Activated CD4-positive, alpha-beta memory T cell treated with anti-CD3 and anti-CD28 coated beads for 36 hours (primary cell): ENCODE data around the gene KLF16. TPM values are rescaled to one million over a fixed set of nuclear protein-coding genes. Genes with fewer than 3 reads are reported as not detected.

Experiments
- CTCF ChIA-PET: fragments of 350-600 bp; sonication (Branson Sonifier 250); formaldehyde crosslinking; loops from one replicate; lab custom pipeline; 2021; ENCODE audit warnings: antibody characterized with exemption, inconsistent platforms; lab: Charles Lee
- POLR2A ChIA-PET: fragments of 350-600 bp; sonication (Branson Sonifier 250); formaldehyde crosslinking; loops from one replicate; lab custom pipeline; 2021; ENCODE audit warnings: antibody characterized with exemption; lab: Charles Lee
- DNase-seq: peaks from one replicate; pipeline ENCODE4 v3.0.0-alpha.2; 2020
- H3K27ac Mint-ChIP-seq: one replicate; pipeline ENCODE4 v1.8.0; 2021; ENCODE audit warnings: mixed read lengths
- H3K27me3 Mint-ChIP-seq: one replicate; pipeline ENCODE4 v1.8.0; 2021; ENCODE audit warnings: mixed read lengths
- H3K36me3 Mint-ChIP-seq: one replicate; pipeline ENCODE4 v1.8.0; 2021; ENCODE audit warnings: mixed read lengths
- H3K4me1 Mint-ChIP-seq: one replicate; pipeline ENCODE4 v1.8.0; 2021; ENCODE audit warnings: low read depth, mixed read lengths
- H3K4me3 Mint-ChIP-seq: one replicate; pipeline ENCODE4 v1.8.0; 2021; ENCODE audit warnings: mild to moderate bottlenecking, mixed read lengths
- H3K9me3 Mint-ChIP-seq: one replicate; pipeline ENCODE4 v1.8.0; 2021; ENCODE audit warnings: mixed read lengths
- intact Hi-C: fragments of 100-400 bp; cut with micrococcal nuclease; formaldehyde crosslinking; loops from one replicate; pipeline ENCODE4 v1.15.1; 2023
- total RNA-seq, 2 experiments: library from RNA; stranded (reverse); gene quantifications; one replicate each; pipeline ENCODE4 v1.2.3, GENCODE V29; 2021

Gene KLF16
- total RNA-seq, result 10 to 100 TPM; 23.3 to 24.2 TPM

DNA sequence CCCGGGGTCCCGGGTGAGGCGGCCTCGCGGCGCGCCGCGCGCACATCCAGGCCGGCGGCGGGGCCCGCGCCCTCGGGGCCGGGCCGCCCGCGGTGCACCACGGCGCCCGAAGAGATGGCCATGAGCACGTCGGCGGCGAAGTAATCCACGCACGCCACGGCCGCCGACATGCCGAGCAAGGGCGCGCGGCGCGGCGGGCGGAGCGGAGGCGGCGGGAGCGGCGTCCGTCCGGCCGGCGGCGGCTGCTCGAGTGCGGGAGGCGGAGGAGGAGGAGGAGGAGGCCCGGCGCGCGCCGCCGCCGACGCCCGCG lies at the start of gene KLF16:
KLF16 (minus strand) TSS at position 252 of the 310 bp plus-strand sequence; CDS start at position 170, 82 bp downstream.
- CTCF ChIA-PET, result no interaction called here
- intact Hi-C loops, result no loop called here
- Mint-ChIP-seq H3K4me1 (peaks cover 36% of the 10 kb centered on the region), H3K36me3 (no peaks in the 10 kb centered on the region), H3K4me3 (peak within 1 kb of the TSS; percentile 93), H3K9me3 (no peaks in the 10 kb centered on the region), H3K27me3 (no peaks in the 10 kb centered on the region), H3K27ac (peak within 1 kb of the TSS; percentile 88)
- no peak for DNase-seq
- POLR2A ChIA-PET, result no interaction called here

DNA sequence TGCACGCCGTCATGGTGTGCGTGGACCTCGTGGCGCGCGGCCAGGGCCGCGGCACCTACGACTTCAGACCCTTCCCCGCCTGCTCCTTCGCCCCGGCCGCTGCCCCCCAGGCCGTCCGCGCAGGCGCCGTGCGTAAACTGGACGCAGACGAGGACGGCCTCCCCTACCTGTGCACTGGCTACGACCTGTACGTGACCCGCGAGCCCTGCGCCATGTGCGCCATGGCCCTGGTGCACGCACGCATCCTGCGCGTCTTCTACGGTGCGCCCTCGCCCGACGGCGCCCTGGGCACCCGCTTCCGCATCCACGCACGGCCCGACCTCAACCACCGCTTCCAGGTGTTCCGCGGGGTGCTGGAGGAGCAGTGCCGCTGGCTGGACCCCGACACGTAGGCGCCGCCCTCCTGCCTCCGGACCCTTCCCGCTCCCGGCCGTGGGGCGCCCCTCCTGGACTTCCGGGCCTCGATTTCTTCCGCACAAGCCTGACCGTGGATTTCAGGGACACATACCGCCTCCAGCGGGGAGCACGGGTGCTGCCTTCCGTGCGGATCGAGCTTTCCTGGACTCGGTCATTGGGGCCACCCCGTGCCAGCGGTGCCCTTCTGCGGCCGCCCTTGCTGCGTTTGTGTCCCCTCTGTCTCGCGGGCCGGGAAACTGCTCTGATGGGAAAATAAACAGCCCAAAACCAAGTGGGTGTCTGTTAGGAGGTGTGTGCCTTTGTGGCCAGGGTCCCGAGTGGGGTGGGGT lies 49.6 kb upstream of the KLF16 start:
- intact Hi-C loops, result no loop called here
- no peak overlapping the region for H3K27ac Mint-ChIP-seq
- CTCF ChIA-PET, result no interaction called here

DNA sequence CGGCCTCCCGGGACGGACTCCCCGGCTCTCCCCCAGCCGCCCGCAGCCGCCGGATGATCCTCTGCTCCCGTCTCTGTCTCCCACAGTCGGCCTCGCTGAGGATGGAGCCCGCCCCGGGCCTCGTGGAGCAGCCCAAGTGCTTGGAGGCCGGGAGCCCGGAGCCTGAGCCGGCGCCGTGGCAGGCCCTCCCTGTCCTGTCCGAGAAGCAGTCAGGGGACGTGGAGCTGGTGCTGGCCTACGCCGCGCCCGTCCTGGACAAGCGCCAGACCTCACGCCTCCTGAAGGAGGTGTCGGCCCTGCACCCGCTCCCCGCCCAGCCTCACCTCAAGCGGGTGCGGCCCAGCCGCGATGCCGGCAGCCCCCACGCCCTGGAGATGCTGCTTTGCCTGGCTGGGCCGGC lies 48.6 kb upstream of the KLF16 start:
- no peak overlapping the region for H3K4me3 Mint-ChIP-seq
- CTCF ChIA-PET, result no interaction called here
- no peak overlapping the region for H3K27ac Mint-ChIP-seq
- intact Hi-C loops, result no loop called here
- peaks cover 2% of the 10 kb centered on the region for H3K36me3 Mint-ChIP-seq
- H3K9me3 Mint-ChIP-seq, result no peaks in the 10 kb centered on the region
- H3K4me1 Mint-ChIP-seq, result peaks cover 10% of the 10 kb centered on the region
- POLR2A ChIA-PET, result no interaction called here
- no peaks in the 10 kb centered on the region for H3K27me3 Mint-ChIP-seq
- DNase-seq, result no peak

More for the DNA sequence above, 49.6 kb upstream of the KLF16 start:
- H3K27me3 Mint-ChIP-seq, result no peaks in the 10 kb centered on the region
- H3K9me3 Mint-ChIP-seq, result no peaks in the 10 kb centered on the region
- H3K36me3 Mint-ChIP-seq, result no peaks in the 10 kb centered on the region
- peaks cover 10% of the 10 kb centered on the region for H3K4me1 Mint-ChIP-seq
- POLR2A ChIA-PET, result no interaction called here
- DNase-seq, result no peak
- no peak overlapping the region for H3K4me3 Mint-ChIP-seq

DNA sequence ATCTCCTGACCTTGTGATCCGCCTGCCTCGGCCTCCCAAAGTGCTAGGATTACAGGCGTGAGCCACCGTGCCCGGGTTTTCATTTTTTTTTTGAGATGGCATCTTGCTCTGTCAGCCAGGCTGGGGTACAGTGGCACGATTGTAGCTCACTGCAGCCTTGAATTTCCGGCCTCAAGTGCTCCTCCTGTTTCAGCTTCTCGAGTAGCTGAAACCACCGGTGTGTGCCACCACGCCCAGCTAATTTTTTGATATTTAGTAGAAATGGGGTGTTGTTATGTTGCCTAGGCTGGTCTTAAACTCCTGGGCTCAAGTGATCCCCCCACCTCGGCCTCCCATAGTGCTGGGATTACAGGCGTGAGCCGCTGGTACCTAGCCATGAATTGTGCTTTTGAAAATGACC lies 47.7 kb upstream of the KLF16 start:
- intact Hi-C loops, result no loop called here
- DNase-seq, result no peak

DNA sequence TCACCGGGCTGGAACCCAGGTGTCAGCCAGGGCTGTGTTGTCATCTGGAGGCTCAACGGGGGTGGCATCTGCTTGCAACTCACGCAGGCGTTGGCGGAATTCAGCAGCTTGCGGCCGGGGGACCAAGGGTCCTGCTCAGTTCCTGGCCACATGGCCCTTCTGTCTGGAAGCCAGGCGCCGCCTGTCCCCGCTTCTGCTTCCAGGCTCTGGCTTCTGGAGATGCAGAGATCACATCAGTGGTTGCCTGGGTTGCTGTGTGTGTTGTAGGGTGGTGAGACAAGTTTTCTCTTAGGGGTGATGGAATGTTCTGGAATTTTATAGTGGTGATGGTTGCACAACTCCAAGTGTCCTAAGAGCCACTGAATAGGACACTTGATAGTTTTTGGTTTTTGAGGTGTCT lies 46.8 kb upstream of the KLF16 start:
- no peak overlapping the region for H3K27ac Mint-ChIP-seq
- peaks cover 2% of the 10 kb centered on the region for H3K36me3 Mint-ChIP-seq
- no peak for DNase-seq
- CTCF ChIA-PET, result no interaction called here
- peaks cover 16% of the 10 kb centered on the region for H3K4me1 Mint-ChIP-seq
- H3K27me3 Mint-ChIP-seq, result no peaks in the 10 kb centered on the region
- POLR2A ChIA-PET, result no interaction called here
- H3K4me3 Mint-ChIP-seq, result no peak overlapping the region
- intact Hi-C loops, result no loop called here
- H3K9me3 Mint-ChIP-seq, result no peaks in the 10 kb centered on the region

More for the DNA sequence above, 47.7 kb upstream of the KLF16 start:
- no peaks in the 10 kb centered on the region for H3K27me3 Mint-ChIP-seq
- H3K27ac Mint-ChIP-seq, result no peak overlapping the region
- H3K9me3 Mint-ChIP-seq, result no peaks in the 10 kb centered on the region
- ChIA-PET POLR2A (no interaction called here), CTCF (no interaction called here)
- no peak overlapping the region for H3K4me3 Mint-ChIP-seq
- peaks cover 10% of the 10 kb centered on the region for H3K4me1 Mint-ChIP-seq
- H3K36me3 Mint-ChIP-seq, result peaks cover 2% of the 10 kb centered on the region

DNA sequence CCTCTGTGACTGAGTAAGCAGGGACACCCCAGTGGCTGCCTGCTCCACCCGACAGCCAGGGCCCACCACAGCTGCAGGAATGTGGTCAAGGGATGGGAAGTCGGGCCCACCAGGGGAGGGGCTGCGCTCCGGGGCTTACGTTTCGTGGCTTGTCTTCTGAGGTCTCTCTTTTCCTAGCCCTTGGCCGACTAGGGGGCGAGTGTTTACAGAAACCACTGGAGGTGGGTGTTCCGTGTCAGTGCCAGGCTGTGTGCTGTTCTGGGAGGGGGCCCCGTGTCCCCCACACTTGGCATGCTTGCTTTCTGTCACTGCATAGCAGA lies 46.3 kb upstream of the KLF16 start:
- no peak for DNase-seq
- no peak overlapping the region for H3K4me3 Mint-ChIP-seq
- no peaks in the 10 kb centered on the region for H3K27me3 Mint-ChIP-seq
- ChIA-PET POLR2A (no interaction called here), CTCF (no interaction called here)
- peaks cover 2% of the 10 kb centered on the region for H3K36me3 Mint-ChIP-seq
- no peak overlapping the region for H3K27ac Mint-ChIP-seq
- intact Hi-C loops, result no loop called here
- peaks cover 19% of the 10 kb centered on the region for H3K4me1 Mint-ChIP-seq
- no peaks in the 10 kb centered on the region for H3K9me3 Mint-ChIP-seq

DNA sequence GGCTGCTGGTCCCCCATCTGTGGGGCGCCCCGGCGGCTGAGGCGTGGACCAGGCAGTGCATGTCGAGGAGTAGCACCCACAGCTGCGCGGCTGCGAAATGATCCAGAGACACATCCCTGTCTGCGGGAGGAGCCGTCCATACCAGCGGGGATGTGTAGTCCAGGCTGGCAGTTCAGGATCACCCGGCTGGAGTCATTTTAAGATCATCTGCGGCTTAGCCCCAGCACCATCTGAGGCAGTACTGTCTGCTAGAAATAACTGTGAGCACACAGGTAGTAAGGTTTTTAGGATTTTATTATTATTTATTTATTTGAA lies 44.9 kb upstream of the KLF16 start:
- H3K4me3 Mint-ChIP-seq, result no peak overlapping the region
- no peak overlapping the region for H3K27ac Mint-ChIP-seq
- intact Hi-C loops, result no loop called here
- ChIA-PET CTCF (no interaction called here), POLR2A (no interaction called here)
- no peaks in the 10 kb centered on the region for H3K9me3 Mint-ChIP-seq
- no peak for DNase-seq
- peaks cover 2% of the 10 kb centered on the region for H3K36me3 Mint-ChIP-seq
- peaks cover 30% of the 10 kb centered on the region for H3K4me1 Mint-ChIP-seq
- no peaks in the 10 kb centered on the region for H3K27me3 Mint-ChIP-seq

DNA sequence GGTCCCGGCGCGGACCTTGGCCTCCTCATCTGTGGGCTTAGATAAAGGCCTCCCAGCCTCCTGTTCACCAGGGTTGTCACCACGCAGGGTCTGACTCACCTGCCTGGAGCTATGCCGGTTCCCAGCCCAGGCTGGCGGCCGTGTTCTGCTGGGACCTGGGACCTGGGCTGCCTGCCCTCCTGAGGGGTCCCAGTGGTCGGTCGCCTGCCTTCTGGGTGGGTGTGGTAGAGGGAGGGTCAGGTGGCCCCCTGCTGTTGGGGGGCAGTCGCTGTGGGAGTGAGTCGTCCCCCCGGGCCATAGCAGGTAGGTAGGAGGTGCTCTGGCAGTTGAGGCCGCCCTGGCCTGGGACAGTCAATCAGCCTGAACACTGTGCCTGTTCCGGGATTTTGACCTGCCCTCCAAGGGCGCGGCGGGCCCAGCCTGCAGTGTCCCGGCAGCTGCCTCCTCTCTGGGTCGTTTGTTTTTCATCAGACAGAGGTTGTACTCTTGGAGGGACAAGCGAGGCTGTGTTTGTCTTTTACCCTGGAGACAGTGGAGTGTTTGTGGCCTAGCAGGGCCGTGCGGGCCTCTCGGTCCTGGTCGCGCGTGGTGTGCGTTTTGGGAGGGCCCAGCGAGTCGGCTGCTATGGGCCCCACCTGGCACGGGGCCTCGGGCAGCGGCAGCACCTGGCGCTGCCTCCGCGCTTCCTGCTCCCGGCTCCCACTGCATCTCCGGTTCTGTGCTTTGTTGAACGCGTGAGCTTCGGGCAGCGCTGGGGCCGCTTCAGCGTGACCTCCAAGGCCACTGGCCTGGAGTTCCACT lies 44.4 kb upstream of the KLF16 start:
- H3K4me1 Mint-ChIP-seq, result peaks cover 36% of the 10 kb centered on the region
- intact Hi-C loops, result no loop called here

DNA sequence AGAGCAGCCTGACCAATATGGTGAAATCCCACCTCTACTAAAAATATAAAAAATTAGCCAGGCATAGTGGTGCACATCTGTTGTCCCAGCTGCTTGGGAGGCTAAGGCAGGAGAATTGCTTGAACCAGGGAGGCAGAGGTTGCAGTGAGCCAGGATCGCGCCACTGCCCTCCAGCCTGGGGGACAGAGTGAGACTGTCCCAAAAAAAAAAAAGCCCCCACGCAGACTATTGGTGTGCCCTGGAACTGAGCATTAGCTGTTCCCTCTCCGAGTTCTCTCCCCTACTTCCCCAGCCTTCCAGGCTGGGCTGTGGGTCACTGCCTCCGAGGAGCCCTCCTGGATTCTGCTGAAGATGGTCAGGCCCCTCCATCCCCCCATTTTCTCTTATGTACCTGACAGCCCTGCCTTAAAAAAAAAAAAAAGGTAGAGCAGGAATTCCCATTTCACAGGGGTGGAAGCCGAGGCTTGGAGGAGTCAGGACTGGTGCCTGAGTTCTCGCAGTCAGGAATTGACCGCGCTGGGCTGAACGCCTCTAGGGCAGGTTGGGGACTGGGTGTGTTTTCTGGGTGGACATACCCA lies 43.7 kb upstream of the KLF16 start:
- intact Hi-C loops, result no loop called here
- no peaks in the 10 kb centered on the region for H3K27me3 Mint-ChIP-seq
- CTCF ChIA-PET, result no interaction called here
- H3K9me3 Mint-ChIP-seq, result no peaks in the 10 kb centered on the region
- H3K4me1 Mint-ChIP-seq, result peaks cover 37% of the 10 kb centered on the region
- peaks cover 2% of the 10 kb centered on the region for H3K36me3 Mint-ChIP-seq
- DNase-seq, result no peak
- no peak overlapping the region for H3K27ac Mint-ChIP-seq
- POLR2A ChIA-PET, result interaction anchor here (0.6 kb wide), 1 partner anchor 66 kb away, joined by 3 read pairs; no protein-coding TSS in a partner anchor
- H3K4me3 Mint-ChIP-seq, result peak overlapping the region; percentile 35

More for the DNA sequence above, 44.4 kb upstream of the KLF16 start:
- Mint-ChIP-seq H3K4me3 (no peak overlapping the region), H3K27me3 (no peaks in the 10 kb centered on the region), H3K36me3 (peaks cover 2% of the 10 kb centered on the region), H3K9me3 (no peaks in the 10 kb centered on the region), H3K27ac (no peak overlapping the region)
- ChIA-PET CTCF (no interaction called here), POLR2A (no interaction called here)
- DNase-seq, result no peak

DNA sequence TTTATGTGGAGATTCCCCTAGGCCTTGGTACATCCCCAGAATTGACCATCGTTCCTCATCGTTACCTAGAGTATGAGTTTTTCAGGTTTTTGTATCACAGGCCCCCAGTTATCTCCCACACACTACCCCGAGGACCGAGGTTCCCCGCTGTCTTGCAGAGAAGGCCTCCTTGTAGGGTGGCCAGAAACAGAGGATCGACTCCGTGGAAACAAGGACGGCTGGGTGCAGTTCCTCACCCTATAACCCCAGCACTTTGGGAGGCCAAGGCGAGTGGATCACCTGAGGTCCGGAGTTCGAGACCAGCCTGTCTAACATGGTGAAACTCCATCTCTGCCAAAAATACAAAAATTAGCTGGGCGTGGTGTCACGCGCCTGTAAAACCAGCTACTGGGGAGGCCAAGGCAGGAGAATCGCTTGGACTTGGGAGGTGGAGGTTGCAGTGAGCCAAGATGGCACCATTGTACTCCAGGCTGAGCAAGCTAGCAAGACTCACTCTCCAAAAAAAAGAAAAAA lies 42.5 kb upstream of the KLF16 start:
- DNase-seq, result no peak
- intact Hi-C loops, result loop anchor here (1.0 kb wide), 3 partner anchors 21 to 42 kb away; partner anchors contain the start of gene ABHD17A
- peaks cover 2% of the 10 kb centered on the region for H3K36me3 Mint-ChIP-seq
- peak overlapping the region; percentile 87 for H3K4me3 Mint-ChIP-seq
- H3K27me3 Mint-ChIP-seq, result no peaks in the 10 kb centered on the region
- H3K27ac Mint-ChIP-seq, result peak overlapping the region; percentile 86
- POLR2A ChIA-PET, result interaction anchor here (0.5 to 1.6 kb wide), 6 partner anchors 21 to 514 kb away, joined by 3 to 4 read pairs (median 3); partner anchors contain the start of gene ABHD17A
- no peaks in the 10 kb centered on the region for H3K9me3 Mint-ChIP-seq
- peaks cover 37% of the 10 kb centered on the region for H3K4me1 Mint-ChIP-seq
- CTCF ChIA-PET, result interaction anchor here (0.6 to 1.4 kb wide), 9 partner anchors 8 to 1615 kb away, joined by 3 to 5 read pairs (median 3); no protein-coding TSS in a partner anchor

DNA sequence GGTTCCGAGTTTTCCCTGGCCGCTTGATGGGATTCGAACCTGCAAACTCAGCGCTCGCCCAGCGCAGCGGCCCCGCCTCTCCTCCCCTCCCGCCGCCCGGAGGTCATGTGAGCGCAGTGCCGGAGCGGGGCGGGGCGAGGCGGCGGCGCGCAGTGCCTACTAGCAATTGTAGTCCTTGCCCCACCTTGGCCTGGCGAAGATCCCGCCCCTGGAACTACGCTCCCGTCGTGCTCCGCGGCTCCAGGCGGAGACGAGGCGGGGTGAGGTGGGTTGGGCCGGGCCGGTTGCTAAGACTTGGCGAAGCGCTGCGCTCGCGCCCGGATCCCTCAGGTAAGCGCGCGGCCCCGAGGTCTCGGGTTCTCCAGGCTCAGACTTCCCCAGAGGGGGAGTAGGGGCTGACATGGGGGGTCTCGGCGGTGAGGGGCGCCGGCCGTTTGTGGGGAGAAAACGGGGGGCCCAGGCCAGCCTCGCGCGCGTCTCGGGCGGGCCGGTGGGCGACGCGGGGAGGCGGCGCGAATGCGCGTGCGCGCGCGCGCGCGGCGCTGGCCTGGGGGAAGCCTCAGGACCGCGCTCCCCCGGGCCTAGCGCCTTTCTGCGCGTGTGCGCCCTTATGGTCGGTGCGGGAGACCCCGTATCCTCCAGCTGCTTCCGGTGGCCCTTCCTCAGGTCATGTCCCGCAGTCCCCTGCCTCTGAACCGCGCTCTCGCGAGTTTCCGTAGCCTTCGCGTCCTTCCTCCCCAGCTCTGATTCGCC lies 41.9 kb upstream of the KLF16 start, which contains the start of the genes ADAT3 and SCAMP4:
ADAT3 (plus strand) TSS at position 290 of the 753 bp plus-strand sequence. CDS start 6,649 bp downstream, outside the sequence.
SCAMP4 (plus strand) TSS at position 290 of the 753 bp plus-strand sequence. CDS start 9,621 bp downstream, outside the sequence.
- Mint-ChIP-seq H3K4me3 (peak within 1 kb of the TSS; percentile 87), H3K9me3 (no peaks in the 10 kb centered on the region), H3K27me3 (no peaks in the 10 kb centered on the region), H3K4me1 (peaks cover 36% of the 10 kb centered on the region), H3K36me3 (peaks cover 2% of the 10 kb centered on the region), H3K27ac (peak within 1 kb of the TSS; percentile 86)
- DNase-seq, result peak; percentile 99
- ChIA-PET CTCF (interaction anchor here (0.6 to 1.4 kb wide), 9 partner anchors 8 to 1616 kb away, joined by 3 to 5 read pairs (median 3); no protein-coding TSS in a partner anchor), POLR2A (interaction anchor here (0.5 to 1.6 kb wide), 6 partner anchors 21 to 515 kb away, joined by 3 to 4 read pairs (median 3); partner anchors contain the start of gene ABHD17A)
- intact Hi-C loops, result loop anchor here (1.0 kb wide), 3 partner anchors 20 to 41 kb away; partner anchors contain the start of gene ABHD17A
